ENCODE measurements around the gene PDK1.

Gene PDK1

GRCh38 chr2:172639823-172640222 lies 83.9 kb downstream of the PDK1 start:
- no peak for DNase-seq

- no peak for DNase-seq
Measured at GRCh38 chr2:172640389-172640788, 84.5 kb downstream of the PDK1 start.

GRCh38 chr2:172642301-172643020 lies 86.6 kb downstream of the PDK1 start:
- no peak for DNase-seq

- DNase-seq = no peak
Measured at GRCh38 chr2:172643142-172643541, 87.3 kb downstream of the PDK1 start.

GRCh38 chr2:172647439-172647838 lies 91.5 kb downstream of the PDK1 start:
- DNase-seq = no peak

- DNase-seq = no peak
Measured at GRCh38 chr2:172655091-172655837, 99.4 kb downstream of the PDK1 start.

- no peak for DNase-seq
Measured at GRCh38 chr2:172655838-172656573, 100.1 kb downstream of the PDK1 start.

All from anterior cingulate cortex (tissue), 58 donors.